ENCODE results near the gene PNPLA3.
"Not testable (repeated sequence)": the region's sequence is repeated elsewhere in the genome, so short reads cannot be mapped to it uniquely, and the experiment has no call there.

Gene PNPLA3

DNA sequence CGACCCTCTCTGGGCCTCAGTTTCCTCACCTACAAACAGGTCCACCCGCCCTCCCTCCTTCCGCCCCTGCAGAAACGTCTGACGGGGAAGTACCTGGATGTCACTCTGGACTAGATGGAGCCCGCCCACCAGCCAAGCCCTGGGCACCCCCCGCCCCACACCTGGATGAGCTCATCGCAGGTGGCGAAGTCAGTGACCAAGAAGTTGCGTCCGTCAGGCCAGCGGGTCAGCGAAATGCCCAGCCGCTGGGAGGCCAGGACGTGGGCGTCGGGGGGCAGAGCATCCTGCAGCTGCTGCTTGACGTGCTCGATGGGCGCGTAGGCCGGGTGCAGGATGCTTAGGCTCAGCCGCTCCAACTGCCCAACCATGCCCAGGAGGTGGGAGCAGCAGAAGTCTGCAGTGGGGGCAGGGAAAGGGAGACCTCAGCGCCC, 32.7 kb upstream of the PNPLA3 start:
- DNase-seq (ENCODE audit: low read depth) = no peak

DNA sequence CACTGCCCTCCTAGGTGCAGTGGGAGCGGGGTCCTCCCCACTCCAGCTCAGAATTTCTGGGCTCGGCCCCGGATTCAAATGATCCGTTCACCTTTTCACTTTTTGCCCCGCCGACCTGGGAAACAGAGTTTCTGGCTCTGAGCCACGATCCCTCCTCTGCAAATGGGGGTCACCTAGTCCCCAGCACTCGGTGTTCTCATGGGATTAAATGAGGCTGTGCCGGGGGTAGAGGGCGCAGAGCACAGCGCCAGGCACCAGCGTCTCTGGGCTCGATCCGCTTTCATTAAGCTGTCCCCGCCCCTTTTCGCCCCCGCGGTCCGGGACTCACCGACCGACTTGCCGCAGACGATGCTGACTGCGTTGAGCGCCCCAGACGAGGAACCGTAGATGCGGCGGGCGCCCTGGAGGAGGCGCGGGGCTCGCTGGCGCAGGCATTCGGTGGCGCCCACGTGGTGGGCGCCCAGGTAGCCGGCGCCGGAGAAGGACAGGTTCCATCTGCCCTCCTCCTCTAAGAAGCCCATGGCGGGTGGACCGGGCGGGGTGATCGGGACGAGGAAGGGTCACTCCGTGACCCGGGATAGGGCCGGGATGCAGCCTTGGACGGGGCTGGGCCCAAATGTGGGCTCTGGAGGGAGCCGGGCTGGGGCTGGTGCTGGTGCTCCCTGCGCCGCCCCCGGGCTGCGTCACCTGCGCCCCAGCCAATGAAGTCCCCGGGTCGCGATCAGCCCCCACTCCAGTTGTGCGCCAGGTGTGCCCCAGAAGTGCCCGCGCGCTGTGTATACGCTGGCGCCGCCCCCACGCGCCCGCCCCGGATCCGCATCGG, 32.0 kb upstream of the PNPLA3 start, which contains the start of gene PNPLA5:
PNPLA5 (minus strand) TSS at position 654 of the 823 bp plus-strand sequence; CDS start at position 521, 133 bp downstream.
- DNase-seq (ENCODE audit: low read depth) = peak; percentile 14

DNA sequence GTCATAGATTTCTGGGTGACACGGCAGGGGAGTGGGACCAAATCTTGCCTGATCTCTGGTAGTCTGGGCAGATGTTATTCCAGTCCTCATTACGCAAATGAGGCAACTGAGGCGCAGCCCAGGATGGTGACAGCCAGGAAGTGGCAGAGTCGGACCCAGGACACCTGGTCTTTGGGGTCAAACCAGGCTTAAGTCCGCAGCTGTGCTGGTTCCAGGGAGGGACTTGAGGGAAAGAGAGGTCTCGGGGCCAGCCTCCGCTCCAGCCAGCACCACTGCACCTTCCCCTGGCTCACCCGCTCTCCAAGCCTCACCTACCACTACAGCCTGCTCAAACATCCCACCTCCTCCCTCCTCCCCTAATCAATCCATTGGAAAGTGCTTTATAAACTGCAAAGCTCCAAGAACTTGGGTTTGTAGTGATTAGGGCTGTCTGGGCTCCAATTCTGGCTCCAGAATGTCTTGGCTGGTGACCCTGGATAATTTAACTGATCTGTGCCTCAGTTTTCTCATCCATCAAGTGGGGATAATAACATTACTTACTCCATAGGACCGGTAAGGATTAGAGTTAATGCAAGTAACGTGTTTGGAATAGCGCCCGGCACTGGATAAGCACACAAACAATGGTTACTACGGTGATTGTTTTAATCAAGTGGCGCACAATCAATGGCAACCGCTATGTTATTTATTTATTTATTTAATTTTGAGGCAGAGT, 31.3 kb upstream of the PNPLA3 start:
- DNase-seq (ENCODE audit: low read depth) = no peak

DNA sequence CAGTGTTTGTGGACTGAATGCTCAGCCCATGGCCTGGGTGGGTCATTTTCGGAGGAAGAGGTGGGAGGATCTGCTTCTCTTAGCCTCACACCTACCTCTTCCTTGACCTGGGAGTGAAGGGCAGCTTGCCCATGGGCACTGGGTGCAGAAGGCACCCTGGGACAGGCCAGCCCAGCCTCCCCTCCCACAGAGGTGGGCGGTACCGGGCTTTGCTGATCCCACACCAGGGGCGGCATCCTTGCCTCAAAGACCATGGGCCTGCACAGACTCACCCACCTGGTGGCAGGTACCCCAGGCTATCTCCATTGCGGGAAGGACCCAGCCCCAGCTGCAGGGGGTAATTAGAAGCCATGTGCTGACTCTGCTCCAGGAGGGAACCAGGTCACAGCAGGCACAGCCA, 30.3 kb upstream of the PNPLA3 start:
- no peak for DNase-seq (ENCODE audit: low read depth)

DNA sequence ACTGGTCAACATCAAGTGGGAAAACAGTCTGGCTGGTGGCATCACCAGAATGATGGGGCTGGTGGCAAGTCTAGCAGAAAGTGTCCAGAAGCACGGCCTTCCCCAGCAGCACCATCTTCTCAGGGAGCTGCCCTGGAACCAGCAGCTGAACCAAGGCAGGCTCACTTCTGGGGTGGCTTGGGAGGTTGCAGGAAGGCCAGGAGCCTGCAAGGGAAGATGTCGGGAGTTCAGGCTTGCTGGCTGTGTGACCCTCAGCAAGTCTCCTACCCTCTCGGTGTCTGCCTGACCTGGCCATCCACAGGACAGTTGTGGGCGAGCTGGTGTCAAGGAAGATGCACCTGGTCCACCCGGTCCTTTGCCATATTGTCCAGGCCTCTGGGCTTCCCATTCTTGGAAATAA, 29.5 kb upstream of the PNPLA3 start:
- DNase-seq (ENCODE audit: low read depth) = no peak

DNA sequence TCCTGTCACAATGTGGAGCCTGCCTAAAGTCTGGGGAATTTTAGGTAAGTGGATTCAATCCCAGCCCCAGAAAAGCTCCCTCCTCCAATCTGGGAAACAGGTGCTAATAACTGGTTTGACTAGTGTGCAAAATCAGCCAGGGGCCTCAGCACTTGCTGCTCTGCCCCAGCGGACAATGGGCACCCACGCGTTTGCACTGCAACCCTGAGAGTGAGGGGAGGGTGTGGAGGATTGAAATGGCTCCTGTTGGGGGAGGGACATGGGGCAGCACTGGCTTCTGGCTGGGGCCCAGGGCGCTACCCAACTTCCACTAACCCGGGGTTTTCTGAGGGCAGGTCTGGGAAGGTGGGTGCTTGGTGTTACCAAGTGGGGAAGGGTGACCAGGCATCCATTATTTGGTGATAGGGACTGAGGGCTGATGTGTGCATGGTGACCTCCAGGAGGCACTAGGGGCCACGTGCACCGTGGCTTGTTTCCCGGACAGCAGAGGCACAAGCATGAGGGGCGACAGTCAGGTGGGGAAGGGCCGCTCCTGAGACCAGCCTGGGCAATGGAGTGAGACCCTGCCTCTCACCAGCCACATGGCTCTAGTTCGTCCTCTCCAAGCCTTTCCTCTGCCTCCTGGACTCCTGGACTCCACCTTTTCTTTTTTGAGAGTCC, 27.5 kb upstream of the PNPLA3 start:
- DNase-seq (ENCODE audit: low read depth) = no peak

DNA sequence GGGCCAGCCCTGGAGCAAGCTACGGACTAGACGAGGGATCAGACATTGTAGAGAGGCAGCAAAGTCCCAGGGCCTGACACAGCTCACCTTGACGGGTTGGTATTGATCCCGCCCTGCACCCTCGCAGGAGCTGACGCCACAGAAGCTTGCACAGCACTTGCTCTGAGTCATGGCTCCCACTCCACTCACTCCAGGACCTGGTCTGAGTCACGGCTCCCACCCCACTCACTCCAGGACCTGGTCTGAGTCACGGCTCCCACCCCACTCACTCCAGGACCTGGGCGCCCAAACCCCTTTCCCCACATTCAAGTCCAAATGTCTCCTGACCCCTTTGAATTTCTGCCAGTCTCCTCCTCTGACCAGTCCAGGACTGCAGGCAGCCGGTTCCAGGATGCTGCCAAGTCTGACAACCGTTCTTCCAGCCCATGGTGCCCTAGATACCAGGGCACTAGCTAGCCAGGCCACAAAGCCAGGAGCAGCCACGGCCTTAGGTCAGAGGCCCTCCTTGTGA, 25.8 kb upstream of the PNPLA3 start:
- no peak for DNase-seq (ENCODE audit: low read depth)

DNA sequence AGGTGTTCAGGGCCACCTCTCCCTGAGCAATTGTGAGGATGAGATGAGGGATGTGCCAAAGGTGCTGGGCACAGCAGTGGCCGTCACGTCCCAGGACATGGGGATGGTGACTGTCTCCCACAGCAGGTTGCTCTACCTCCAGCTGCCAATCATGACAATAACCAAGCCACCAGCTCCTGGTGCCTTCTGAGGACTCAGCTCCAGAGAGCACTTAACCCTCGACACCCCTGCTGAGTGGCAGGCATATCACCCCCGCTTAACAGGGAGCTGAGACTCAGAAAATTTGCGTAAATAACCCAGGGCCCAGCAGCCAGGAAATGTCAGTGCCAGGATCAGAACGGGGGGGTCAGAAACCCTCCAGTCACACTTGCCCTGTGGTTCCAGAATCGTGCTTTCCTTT, 23.4 kb upstream of the PNPLA3 start:
- no peak for DNase-seq (ENCODE audit: low read depth)

DNA sequence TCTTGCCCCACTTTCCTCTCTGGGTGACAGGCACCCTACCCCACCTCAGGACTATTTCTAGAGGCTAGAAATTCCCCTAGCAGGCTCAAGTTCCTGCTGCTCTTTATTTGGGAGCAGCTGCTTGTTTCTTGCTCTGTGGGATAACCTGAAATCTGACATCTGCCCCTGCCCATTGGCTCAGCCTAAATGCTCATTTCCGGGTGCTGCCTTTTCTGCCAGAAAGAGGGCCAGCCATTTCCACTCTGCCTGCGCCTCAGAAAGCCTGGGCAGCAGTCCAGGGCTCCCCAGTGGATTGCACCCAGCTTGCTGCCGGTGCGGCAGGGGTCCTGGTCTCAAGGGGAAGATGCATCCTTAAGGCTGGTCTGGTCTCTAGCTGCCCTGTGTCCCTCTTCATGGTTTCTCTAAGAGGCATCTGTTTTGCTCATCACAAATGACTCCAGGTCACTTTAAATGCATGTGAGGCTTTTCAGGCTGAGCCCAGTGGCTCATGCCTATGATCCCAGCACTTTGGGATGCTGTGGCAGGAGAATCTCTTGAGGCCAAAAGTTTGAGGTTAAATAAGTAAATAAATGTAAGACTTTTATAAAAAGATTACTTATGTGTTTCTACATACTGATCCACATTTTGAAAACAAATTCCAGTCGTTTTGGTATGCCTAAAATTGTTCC, 21.5 kb upstream of the PNPLA3 start:
- no peak for DNase-seq (ENCODE audit: low read depth)

DNA sequence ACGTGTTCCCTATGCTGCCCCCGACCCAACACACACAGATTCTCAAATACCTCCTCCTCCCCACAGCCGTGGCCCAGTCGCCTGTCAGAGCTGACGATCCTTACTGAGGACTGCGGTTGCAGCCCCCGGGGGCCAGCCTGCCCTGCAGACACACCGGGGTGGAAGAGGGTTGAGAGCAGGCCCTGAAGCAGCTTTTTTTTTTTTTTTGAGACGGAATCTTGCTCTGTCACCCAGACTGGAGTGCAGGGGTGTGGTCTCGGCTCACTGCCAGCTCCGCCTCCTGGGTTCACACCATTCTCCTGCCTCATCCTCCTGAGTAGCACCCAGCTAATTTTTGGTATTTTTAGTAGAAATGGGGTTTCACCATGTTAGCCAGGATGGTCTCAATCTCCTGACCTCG, 20.6 kb upstream of the PNPLA3 start:
- not testable (repeated sequence) for DNase-seq (ENCODE audit: low read depth)

DNA sequence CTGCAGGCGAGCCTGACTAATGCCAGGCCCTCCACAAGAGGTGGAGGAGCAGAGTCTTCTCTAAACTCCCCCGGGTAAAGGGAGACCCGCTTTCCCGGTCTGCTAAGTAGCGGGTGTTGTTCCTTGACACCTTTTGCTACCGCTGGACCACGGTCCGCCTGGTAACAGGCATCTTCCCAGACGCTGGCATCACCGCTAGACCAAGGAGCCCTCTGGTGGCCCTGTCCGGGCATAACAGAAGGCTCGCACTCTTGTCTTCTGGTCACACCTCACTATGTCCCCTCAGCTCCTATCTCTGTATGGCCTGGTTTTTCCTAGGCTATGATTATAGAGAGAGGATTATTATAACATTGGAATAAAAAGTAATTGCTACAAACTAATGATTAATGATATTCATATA, 19.2 kb upstream of the PNPLA3 start:
- not testable (repeated sequence) for DNase-seq (ENCODE audit: low read depth)

DNA sequence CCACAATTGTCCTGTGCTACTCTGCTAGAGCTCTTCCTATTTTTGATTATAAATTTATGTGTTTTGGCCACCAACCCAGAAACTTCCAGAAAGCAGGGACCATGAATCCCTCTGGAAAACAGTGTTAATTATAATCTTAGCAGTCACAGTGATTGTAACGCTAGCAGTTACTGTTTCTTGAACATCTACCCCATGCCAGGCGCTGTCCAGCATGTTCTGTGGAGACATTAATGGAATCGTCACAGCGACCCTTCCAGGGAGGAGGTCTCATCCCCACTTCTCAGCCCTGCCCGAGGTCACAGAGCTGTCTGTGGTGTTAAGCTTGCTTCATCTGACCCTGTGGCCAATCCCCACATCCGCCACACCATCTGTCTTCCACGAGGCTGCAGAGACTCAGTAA, 17.9 kb upstream of the PNPLA3 start:
- no peak for DNase-seq (ENCODE audit: low read depth)

DNA sequence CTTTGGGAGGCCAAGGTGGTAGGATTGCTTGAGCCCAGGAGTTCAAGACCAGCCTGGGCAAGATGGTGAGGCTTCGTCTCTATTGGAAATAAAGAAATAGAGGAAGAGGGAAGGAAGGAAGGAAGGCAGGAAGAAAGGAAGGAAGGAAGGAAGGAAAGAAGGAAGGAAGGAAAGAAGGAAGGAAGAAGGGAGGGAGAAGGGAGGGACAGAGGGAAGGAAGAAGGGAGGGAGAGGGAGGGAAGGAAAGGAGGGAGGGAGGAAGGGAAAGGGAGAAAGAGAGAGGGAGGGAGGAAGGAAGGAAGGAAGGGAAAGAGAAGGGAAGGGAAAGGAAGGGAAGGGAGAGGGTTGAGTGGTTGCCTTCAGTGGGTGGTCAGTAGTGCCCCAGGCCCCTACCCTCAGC, 13.9 kb upstream of the PNPLA3 start:
- DNase-seq (ENCODE audit: low read depth) = no peak

DNA sequence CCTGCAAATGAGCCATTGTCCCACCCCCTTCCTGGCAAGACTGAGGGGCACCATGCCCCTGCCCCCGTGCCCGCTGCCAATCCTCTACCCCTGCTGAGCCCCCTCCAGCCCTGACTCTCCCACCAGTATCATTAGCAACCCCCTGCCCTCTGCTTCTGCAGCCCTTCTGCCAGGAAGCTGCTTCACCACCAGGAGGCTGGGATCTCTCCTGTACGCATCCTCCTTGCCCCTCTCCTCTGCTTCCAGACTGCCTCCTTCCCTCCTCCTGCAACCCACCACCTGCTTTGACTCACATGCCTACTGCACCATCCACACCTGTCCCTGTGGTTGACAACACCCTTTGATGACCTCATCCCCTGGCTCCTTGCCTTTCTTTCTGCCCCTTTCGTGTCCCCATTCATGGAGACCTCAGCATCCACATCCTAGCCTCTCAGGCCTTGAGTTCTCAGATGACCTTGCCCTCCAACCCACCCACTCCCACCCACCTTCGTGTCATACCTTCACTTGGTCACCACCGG, 13.4 kb upstream of the PNPLA3 start:
- no peak for DNase-seq (ENCODE audit: low read depth)

DNA sequence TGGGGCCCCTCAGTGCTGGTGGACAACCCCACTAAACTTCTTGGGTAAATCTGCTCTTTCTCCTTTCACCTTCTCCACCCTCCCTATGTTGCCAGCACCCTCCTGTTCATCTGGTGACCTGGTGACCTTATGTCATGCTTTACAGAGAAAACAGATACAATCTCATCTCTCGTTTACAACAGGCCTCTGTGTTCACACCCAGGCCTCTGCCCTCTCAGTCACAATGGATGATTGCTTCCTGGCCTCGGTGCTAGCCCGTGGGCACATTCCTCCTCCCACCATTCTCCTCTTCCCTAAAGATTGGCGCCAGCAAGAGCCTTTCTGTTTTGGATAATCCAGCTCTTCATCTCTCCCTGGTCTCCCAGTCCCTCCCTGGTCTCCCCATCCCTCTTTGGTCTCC, 12.3 kb upstream of the PNPLA3 start:
- no peak for DNase-seq (ENCODE audit: low read depth)

DNA sequence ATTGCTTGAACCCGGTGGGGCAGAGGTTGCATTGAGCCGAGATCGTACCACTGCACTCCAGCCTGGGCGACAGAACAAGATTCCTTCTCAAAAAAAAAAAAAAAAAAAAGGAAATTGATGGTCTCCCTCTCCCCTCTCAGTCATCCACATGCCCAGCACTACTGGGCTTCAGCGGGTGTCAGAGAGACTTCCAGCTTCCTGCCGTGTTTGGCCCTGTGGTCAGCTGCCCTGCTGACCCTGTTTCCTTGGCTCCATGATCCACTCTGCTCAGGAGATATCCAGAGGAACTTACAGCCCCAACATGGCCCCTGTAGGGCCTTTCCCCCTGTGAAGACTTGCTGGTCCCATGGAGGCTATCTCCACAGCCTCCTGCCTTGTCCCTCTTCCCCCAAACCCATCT, 6.1 kb upstream of the PNPLA3 start:
- DNase-seq (ENCODE audit: low read depth) = no peak

DNA sequence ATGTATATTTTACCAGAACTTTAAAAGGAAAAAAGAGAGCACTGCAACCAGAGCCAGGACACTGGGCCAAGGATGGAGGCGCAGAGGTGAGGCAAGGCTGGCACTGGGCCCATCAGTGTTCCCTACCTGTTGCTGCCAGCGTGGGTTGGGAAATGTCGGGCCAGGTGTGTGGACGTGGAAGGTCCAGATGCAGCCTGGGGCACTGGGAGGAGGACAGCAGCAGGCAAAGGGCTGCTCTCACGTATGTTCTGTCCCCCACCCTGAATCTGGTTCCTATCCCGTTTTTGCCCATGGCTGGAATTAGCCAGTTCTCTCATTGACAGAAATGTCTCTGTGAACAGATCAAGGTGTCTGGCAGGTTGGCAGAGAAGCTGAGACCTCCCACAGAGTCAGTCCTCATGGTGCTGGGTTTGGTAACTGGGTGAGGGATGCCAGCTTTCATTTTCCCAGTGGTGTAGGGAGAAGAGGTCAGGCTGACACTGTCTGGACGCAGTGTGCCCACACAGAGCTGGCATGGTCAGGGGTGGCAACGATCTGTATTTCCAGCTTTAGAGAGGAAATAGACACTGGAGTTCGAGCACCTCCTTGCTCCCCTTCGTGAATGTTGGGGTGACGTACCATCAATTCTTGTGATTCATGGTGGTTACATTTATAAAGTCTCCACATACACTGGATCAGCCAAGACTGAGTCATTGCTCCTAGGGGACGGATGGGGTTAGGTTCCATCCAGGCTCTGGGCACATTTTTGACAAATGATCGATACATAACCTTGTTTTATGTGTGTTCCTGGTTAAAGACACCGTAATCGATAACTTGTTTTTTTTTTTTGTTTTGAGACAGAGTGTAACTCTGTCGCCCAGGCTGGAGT, 4.3 kb upstream of the PNPLA3 start:
- DNase-seq (ENCODE audit: low read depth) = no peak

DNA sequence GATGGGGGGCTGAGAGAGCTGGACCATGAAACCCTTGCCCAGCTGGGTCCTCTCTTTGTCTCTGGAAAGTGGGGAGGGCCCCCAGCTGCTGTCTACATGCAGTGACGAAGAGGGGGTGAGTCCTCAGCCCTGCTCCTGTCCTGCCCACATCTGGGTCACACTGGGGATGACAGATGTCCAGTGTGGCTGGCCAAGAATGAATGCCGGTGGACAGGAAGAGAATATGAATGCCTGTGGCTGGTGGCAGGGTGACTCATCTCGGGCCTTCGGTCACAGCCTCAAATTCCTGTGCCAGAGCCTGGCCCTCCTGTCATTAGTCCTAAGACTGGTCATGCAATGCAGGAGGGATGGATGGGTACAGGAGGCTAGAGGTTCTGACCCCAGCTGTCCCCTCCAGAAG, 2.2 kb upstream of the PNPLA3 start:
- no peak for DNase-seq (ENCODE audit: low read depth)

DNA sequence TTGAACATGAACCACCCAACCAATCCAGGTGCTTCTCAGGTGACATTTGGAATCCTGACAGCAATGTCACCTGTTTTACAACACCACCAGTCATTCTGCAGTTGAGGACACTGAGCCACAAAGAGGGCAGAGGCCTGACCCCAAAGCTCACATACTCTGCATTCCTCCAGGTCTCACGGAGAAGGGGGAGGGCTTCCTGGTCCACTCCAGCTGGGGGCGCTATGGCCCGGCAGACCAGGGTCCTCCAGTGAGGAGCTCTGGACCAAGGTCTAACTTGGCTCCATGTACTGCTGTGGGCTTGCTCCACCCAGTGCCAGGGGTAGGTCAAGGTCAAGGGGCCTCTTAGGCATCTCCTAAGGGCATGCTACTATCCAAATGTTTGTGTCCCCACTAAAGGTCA, 1.5 kb upstream of the PNPLA3 start:
- DNase-seq (ENCODE audit: low read depth) = no peak

DNA sequence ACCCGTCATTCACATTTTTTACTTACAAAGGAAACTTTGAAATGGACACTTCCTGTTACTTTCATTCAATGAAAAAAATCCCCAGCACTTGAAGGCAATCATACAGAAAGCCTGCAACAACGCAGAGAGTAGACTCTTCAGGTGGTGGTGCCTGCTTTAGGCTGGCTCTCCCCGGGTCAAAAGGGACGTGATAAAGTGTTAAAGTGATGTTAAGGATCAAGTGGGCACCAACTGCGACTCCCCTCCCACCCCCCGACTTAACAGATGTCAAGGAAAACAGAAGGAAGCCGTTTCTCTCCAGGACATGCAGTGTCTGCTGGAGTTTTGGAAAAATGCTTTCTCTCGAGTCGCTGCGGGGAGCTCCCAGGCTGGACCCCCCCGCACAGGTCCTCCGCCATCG, 414 bp upstream of the PNPLA3 start:
- DNase-seq (ENCODE audit: low read depth) = no peak

DNA sequence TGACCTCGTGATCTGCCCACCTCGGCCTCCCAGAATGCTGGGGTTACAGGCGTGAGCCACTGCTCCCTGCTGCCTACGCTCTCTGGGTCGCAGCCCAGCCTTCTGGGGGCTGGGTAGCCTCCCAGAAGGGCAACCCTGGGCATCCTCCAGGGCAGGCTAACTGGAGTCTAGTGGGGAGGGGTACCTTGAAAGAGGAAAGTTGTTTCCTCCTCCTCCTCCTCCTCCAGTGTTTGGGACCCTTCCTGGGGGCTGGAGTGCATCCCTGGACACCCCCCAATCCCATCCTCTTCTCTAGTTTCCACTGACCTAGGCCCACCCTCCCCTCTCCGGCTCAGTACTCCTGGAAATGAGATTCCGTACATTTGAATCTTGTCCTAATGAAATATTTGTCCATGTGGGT, 1.3 kb downstream of the PNPLA3 start:
- DNase-seq (ENCODE audit: low read depth) = no peak

Measured in stimulated activated CD4-positive, alpha-beta T cell treated with anti-CD3 and anti-CD28 coated beads, Interleukin-2, amount 100 ng/mL, for 4 hours (primary cell).